Measurements from ENCODE around the gene TSPAN9.

DNA sequence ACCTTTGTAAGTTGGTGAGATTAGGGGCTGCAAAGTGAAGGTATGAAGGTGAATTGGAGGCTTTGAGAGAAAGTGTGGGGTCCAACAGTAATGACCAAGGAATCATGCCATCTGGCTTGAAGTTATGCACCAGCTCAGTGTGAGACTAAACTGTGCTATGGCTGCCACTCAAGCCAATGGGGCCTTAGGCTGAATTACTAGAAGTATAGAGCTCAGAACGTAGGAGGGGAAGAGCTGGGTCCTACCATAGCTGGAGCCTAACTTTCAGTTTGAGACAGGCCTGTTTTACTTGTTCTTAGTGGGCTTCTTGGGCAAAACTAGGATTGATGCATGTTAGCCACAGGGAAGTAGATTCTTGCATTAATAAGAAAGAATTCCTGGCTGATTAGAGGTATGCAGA is 194.0 kb downstream of the TSPAN9 start:
- TF ChIP-seq, protein P1, sequence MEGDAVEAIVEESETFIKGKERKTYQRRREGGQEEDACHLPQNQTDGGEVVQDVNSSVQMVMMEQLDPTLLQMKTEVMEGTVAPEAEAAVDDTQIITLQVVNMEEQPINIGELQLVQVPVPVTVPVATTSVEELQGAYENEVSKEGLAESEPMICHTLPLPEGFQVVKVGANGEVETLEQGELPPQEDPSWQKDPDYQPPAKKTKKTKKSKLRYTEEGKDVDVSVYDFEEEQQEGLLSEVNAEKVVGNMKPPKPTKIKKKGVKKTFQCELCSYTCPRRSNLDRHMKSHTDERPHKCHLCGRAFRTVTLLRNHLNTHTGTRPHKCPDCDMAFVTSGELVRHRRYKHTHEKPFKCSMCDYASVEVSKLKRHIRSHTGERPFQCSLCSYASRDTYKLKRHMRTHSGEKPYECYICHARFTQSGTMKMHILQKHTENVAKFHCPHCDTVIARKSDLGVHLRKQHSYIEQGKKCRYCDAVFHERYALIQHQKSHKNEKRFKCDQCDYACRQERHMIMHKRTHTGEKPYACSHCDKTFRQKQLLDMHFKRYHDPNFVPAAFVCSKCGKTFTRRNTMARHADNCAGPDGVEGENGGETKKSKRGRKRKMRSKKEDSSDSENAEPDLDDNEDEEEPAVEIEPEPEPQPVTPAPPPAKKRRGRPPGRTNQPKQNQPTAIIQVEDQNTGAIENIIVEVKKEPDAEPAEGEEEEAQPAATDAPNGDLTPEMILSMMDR (conservative IDR thresholded peaks at IDR 0.05; ENCODE audit: low read depth, low read length) = no peak
- no peak for TF ChIP-seq EZH2 (IDR thresholded peaks at IDR 0.05; ENCODE audit: borderline replicate concordance, low read depth, low read length, poor library complexity, severe bottlenecking)
